GM18526 (cell line): ENCODE data around the gene MAGI1.

Experiments used
- POLR2A ChIP-seq: IDR thresholded peaks from 3 replicates; pipeline ENCODE4 v1.6.1; 2011; ENCODE audit not compliant: insufficient read length; ENCODE audit errors: extremely low read depth

Gene MAGI1

GRCh38 chr3:65687741-65688140 is 351.0 kb downstream of the MAGI1 start:
- no peak for TF ChIP-seq POLR2A

GRCh38 chr3:65685621-65686235 is 353.0 kb downstream of the MAGI1 start:
- TF ChIP-seq POLR2A, result no peak

- no peak for TF ChIP-seq POLR2A
Measured at GRCh38 chr3:65678516-65678915, 360.2 kb downstream of the MAGI1 start.

- TF ChIP-seq POLR2A, result no peak
Measured at GRCh38 chr3:65677486-65678010, 361.2 kb downstream of the MAGI1 start.

- TF ChIP-seq POLR2A, result no peak
Measured at GRCh38 chr3:65676580-65676979, 362.1 kb downstream of the MAGI1 start.

- no peak for TF ChIP-seq POLR2A
Measured at GRCh38 chr3:65675011-65675410, 363.7 kb downstream of the MAGI1 start.

- TF ChIP-seq POLR2A, result no peak
Measured at GRCh38 chr3:65674226-65674625, 364.5 kb downstream of the MAGI1 start.

GRCh38 chr3:65672871-65673815 is 365.6 kb downstream of the MAGI1 start:
- no peak for TF ChIP-seq POLR2A

- TF ChIP-seq POLR2A, result no peak
Measured at GRCh38 chr3:65672061-65672460, 366.7 kb downstream of the MAGI1 start.

- TF ChIP-seq POLR2A, result no peak
Measured at GRCh38 chr3:65671004-65671403, 367.7 kb downstream of the MAGI1 start.

GRCh38 chr3:65669163-65669875 is 369.4 kb downstream of the MAGI1 start:
- TF ChIP-seq POLR2A, result no peak

GRCh38 chr3:65667963-65668362 is 370.8 kb downstream of the MAGI1 start:
- TF ChIP-seq POLR2A, result no peak

- TF ChIP-seq POLR2A, result no peak
Measured at GRCh38 chr3:65666448-65667091, 372.1 kb downstream of the MAGI1 start.

- TF ChIP-seq POLR2A, result no peak
Measured at GRCh38 chr3:65665915-65666314, 372.8 kb downstream of the MAGI1 start.

- no peak for TF ChIP-seq POLR2A
Measured at GRCh38 chr3:65664931-65665330, 373.8 kb downstream of the MAGI1 start.
